ENCODE results near the gene SULT2B1. TPM values are rescaled to one million over a fixed set of nuclear protein-coding genes. Genes with fewer than 3 reads are reported as not detected.

SULT2B1 gene
- polyA plus RNA-seq, 1 donor from 2014 or later = not detected

- no peaks in the 10 kb centered on the region for H3K9me2 ChIP-seq (ENCODE audit: insufficient read depth, low read length)
- no peaks in the 10 kb centered on the region for H3F3A ChIP-seq (ENCODE audit: insufficient read depth, low read length, poor library complexity, severe bottlenecking)
- no peak overlapping the region for H3K4me3 ChIP-seq (ENCODE audit: low read length)
- no peak overlapping the region for H2AFZ ChIP-seq (ENCODE audit: low read depth, low read length)
- H3K9ac ChIP-seq (ENCODE audit: low read length) = no peak overlapping the region
- H3K4me2 ChIP-seq (ENCODE audit: low read length) = no peak overlapping the region
- no peak for TF ChIP-seq RAD21 (conservative IDR thresholded peaks at IDR 0.05)
- TF ChIP-seq EP300 (conservative IDR thresholded peaks at IDR 0.05; ENCODE audit: poor library complexity, severe bottlenecking) = no peak
- TF ChIP-seq POLR2AphosphoS5 (IDR thresholded peaks at IDR 0.05) = no peak
- TF ChIP-seq SMC3 (conservative IDR thresholded peaks at IDR 0.05; ENCODE audit: poor library complexity) = no peak
- no peak for TF ChIP-seq REST (IDR thresholded peaks at IDR 0.05; ENCODE audit: borderline replicate concordance)
- TF ChIP-seq MXI1 (conservative IDR thresholded peaks at IDR 0.05; ENCODE audit: poor library complexity, severe bottlenecking) = no peak
- no peak for TF ChIP-seq EZH2 (IDR thresholded peaks at IDR 0.05; ENCODE audit: borderline replicate concordance, insufficient read depth, low read length, poor library complexity, severe bottlenecking)
- TF ChIP-seq TAF1 (IDR thresholded peaks at IDR 0.05; ENCODE audit: low read depth) = no peak
- TF ChIP-seq CTCF (IDR thresholded peaks at IDR 0.05; ENCODE audit: poor library complexity, severe bottlenecking) = no peak
- no peak overlapping the region for H3K27ac ChIP-seq (ENCODE audit: low read length)
- no peaks in the 10 kb centered on the region for H3K36me3 ChIP-seq (ENCODE audit: insufficient read depth, low read length)
- H3K9me3 ChIP-seq (ENCODE audit: low read length) = no peaks in the 10 kb centered on the region
- H3K27me3 ChIP-seq (ENCODE audit: insufficient read depth, low read depth, low read length) = no peaks in the 10 kb centered on the region
- H4K20me1 ChIP-seq (ENCODE audit: insufficient read depth) = no peaks in the 10 kb centered on the region
- H3K79me2 ChIP-seq (replicated peaks; ENCODE audit: insufficient read depth, low read length) = no peaks in the 10 kb centered on the region
Measured at GRCh38 chr19:48520134-48520533, 31.8 kb upstream of the SULT2B1 start.

GRCh38 chr19:48524221-48524620 lies 27.8 kb upstream of the SULT2B1 start:
- Histone ChIP-seq H3K27ac (ENCODE audit: low read length) (no peak overlapping the region), H3K36me3 (ENCODE audit: insufficient read depth, low read length) (no peaks in the 10 kb centered on the region), H3K9me2 (ENCODE audit: insufficient read depth, low read length) (no peaks in the 10 kb centered on the region), H4K20me1 (ENCODE audit: insufficient read depth) (no peaks in the 10 kb centered on the region), H3K4me2 (ENCODE audit: low read length) (no peak overlapping the region), H3F3A (ENCODE audit: insufficient read depth, low read length, poor library complexity, severe bottlenecking) (no peaks in the 10 kb centered on the region), H3K9ac (ENCODE audit: low read length) (no peak overlapping the region), H3K79me2 (replicated peaks; ENCODE audit: insufficient read depth, low read length) (no peaks in the 10 kb centered on the region), H3K4me3 (ENCODE audit: low read length) (no peak overlapping the region), H3K9me3 (ENCODE audit: low read length) (peaks cover 4% of the 10 kb centered on the region), H3K27me3 (ENCODE audit: insufficient read depth, low read depth, low read length) (no peaks in the 10 kb centered on the region), H2AFZ (ENCODE audit: low read depth, low read length) (no peak overlapping the region)
- TF ChIP-seq SMC3 (conservative IDR thresholded peaks at IDR 0.05; ENCODE audit: poor library complexity) (no peak), EZH2 (IDR thresholded peaks at IDR 0.05; ENCODE audit: borderline replicate concordance, insufficient read depth, low read length, poor library complexity, severe bottlenecking) (no peak), RAD21 (conservative IDR thresholded peaks at IDR 0.05) (no peak), POLR2AphosphoS5 (IDR thresholded peaks at IDR 0.05) (no peak), REST (IDR thresholded peaks at IDR 0.05; ENCODE audit: borderline replicate concordance) (no peak), EP300 (conservative IDR thresholded peaks at IDR 0.05; ENCODE audit: poor library complexity, severe bottlenecking) (no peak), CTCF (IDR thresholded peaks at IDR 0.05; ENCODE audit: poor library complexity, severe bottlenecking) (no peak), TAF1 (IDR thresholded peaks at IDR 0.05; ENCODE audit: low read depth) (no peak), MXI1 (conservative IDR thresholded peaks at IDR 0.05; ENCODE audit: poor library complexity, severe bottlenecking) (no peak)

Measured in neural cell (in vitro differentiated cells).